ENCODE measurements around the gene TIA1.
A peak's percentile ranks its signal among the peaks of the same experiment; 100 is the strongest.
"Not testable (repeated sequence)": the region's sequence is repeated elsewhere in the genome, so short reads cannot be mapped to it uniquely, and the experiment has no call there.

TIA1 gene

DNA sequence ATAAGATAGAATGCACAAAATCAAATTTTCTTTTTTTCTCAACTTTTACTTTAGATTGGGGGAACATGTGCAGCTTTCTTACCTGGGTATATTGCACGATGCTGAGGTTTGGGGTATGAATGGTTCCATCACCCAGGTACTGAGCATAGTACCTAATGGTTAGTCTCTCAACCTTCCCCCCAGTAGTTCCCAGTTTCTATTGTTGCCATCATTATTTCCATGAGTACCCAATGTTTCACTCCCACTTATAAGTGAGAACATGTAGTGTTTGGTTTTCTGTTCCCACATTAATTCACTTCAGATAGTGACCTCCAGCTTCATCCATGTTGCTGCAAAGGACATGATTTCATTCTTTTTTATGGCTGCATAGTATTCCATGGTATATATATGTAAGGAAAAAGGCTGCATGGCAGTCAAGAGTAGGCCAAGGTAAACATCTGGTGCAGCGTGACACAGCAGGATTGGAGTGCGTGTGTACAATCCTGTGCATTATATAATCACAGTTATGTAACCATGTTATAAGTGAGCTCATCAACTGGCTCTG, 47.1 kb downstream of the TIA1 start:
- Mint-ChIP-seq H3K27me3 (no peaks in the 10 kb centered on the region), H3K27ac (no peak overlapping the region), H3K9me3 (ENCODE audit: low read depth) (no peaks in the 10 kb centered on the region), H3K36me3 (no peaks in the 10 kb centered on the region), H3K4me3 (no peak overlapping the region), H3K4me1 (ENCODE audit: low read depth) (no peaks in the 10 kb centered on the region)

DNA sequence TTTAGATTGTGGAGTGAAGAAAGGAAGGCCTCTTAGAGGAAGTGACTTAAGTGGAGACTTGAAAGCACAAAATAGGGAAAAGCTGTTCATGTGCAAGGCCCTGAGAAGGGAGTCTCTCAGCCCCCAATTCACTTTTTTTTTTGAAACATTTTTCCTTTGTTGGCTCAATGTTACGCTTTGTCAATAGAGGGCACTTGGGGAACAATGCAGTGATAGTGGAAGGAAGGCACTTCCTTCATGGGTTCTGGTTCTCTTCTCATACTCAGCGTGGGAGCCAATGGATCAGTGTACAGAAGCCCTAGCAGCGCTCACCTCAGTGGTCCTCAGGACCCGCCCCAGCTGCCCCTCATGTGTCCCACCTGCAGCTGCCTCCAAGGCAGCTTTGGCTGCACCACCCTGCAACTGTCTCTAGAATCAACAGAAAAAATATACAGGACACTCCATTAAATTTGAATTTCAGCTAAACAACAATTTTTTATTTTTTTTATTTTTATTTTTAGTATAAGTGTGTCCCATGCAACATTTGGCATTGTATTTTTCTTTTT, 49.0 kb downstream of the TIA1 start:
- Mint-ChIP-seq H3K4me3 (no peak overlapping the region), H3K4me1 (ENCODE audit: low read depth) (no peaks in the 10 kb centered on the region)

GRCh38 chr2:70192516-70192915, 55.9 kb downstream of the TIA1 start:
- Mint-ChIP-seq H3K9me3 (ENCODE audit: low read depth) (no peaks in the 10 kb centered on the region), H3K27me3 (no peaks in the 10 kb centered on the region), H3K36me3 (no peaks in the 10 kb centered on the region), H3K4me3 (no peak overlapping the region), H3K4me1 (ENCODE audit: low read depth) (peaks cover 24% of the 10 kb centered on the region), H3K27ac (no peak overlapping the region)

More for the DNA sequence above, 49.0 kb downstream of the TIA1 start:
- Mint-ChIP-seq H3K27ac (no peak overlapping the region), H3K9me3 (ENCODE audit: low read depth) (no peaks in the 10 kb centered on the region), H3K36me3 (no peaks in the 10 kb centered on the region), H3K27me3 (no peaks in the 10 kb centered on the region)

- Mint-ChIP-seq H3K36me3 (no peaks in the 10 kb centered on the region), H3K4me1 (ENCODE audit: low read depth) (peaks cover 24% of the 10 kb centered on the region), H3K4me3 (peak overlapping the region; percentile 91), H3K9me3 (ENCODE audit: low read depth) (no peaks in the 10 kb centered on the region), H3K27ac (peak overlapping the region; percentile 100), H3K27me3 (no peaks in the 10 kb centered on the region)
Observed at GRCh38 chr2:70191244-70191735, 57.1 kb downstream of the TIA1 start.

GRCh38 chr2:70190418-70191243, 57.8 kb downstream of the TIA1 start, which contains the start of gene C2orf42:
Gene C2orf42, minus strand, starts transcription at chr2:70191019. Its CDS starts 9,034 bp downstream, at chr2:70181985.
- Mint-ChIP-seq H3K4me3 (peak within 1 kb of the TSS; percentile 91), H3K9me3 (ENCODE audit: low read depth) (no peaks in the 10 kb centered on the region)

DNA sequence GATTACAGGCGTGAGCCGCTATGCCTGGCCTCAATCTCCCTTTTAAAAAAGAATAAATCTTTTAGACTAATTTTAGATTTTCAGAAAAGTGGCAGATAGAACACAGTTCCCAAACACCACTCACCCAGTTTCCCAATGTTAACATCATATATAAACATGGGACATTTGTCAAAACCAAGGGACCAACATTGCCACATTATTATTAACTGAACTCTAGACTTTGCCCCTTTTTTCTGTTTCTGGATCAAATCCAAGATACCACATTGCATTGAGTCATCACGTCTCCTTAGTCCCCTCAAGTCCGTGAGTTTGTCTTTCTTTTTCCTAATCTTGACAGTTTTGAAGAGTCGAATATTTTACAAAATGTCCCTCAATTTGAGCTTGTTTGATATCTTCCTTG, 60.0 kb downstream of the TIA1 start:
- Mint-ChIP-seq H3K4me3 (peak overlapping the region; percentile 91), H3K36me3 (no peaks in the 10 kb centered on the region), H3K27ac (peak overlapping the region; percentile 87)

More at GRCh38 chr2:70190418-70191243, 57.8 kb downstream of the TIA1 start, which contains the start of gene C2orf42:
- peak within 1 kb of the TSS; percentile 100 for H3K27ac Mint-ChIP-seq
- no peaks in the 10 kb centered on the region for H3K36me3 Mint-ChIP-seq
- peaks cover 26% of the 10 kb centered on the region for H3K4me1 Mint-ChIP-seq (ENCODE audit: low read depth)
- no peaks in the 10 kb centered on the region for H3K27me3 Mint-ChIP-seq

GRCh38 chr2:70187170-70187569, 61.3 kb downstream of the TIA1 start:
- H3K36me3 Mint-ChIP-seq; H3K9me3 Mint-ChIP-seq (ENCODE audit: low read depth): not testable (repeated sequence)

More for the DNA sequence above, 60.0 kb downstream of the TIA1 start:
- Mint-ChIP-seq H3K27me3 (no peaks in the 10 kb centered on the region), H3K9me3 (ENCODE audit: low read depth) (no peaks in the 10 kb centered on the region), H3K4me1 (ENCODE audit: low read depth) (peaks cover 26% of the 10 kb centered on the region)

GRCh38 chr2:70182689-70183088, 65.7 kb downstream of the TIA1 start:
- H3K27ac Mint-ChIP-seq, result no peak overlapping the region
- no peaks in the 10 kb centered on the region for H3K9me3 Mint-ChIP-seq (ENCODE audit: low read depth)
- peaks cover 5% of the 10 kb centered on the region for H3K36me3 Mint-ChIP-seq

More at GRCh38 chr2:70187170-70187569, 61.3 kb downstream of the TIA1 start:
- H3K27me3 Mint-ChIP-seq, H3K4me3 Mint-ChIP-seq, H3K27ac Mint-ChIP-seq: not testable (repeated sequence)
- peaks cover 26% of the 10 kb centered on the region for H3K4me1 Mint-ChIP-seq (ENCODE audit: low read depth)

GRCh38 chr2:70181363-70181956, 67.0 kb downstream of the TIA1 start:
- H3K27ac Mint-ChIP-seq, result no peak overlapping the region
- peaks cover 2% of the 10 kb centered on the region for H3K4me1 Mint-ChIP-seq (ENCODE audit: low read depth)
- no peaks in the 10 kb centered on the region for H3K27me3 Mint-ChIP-seq
- no peak overlapping the region for H3K4me3 Mint-ChIP-seq
- H3K9me3 Mint-ChIP-seq (ENCODE audit: low read depth), result no peaks in the 10 kb centered on the region
- H3K36me3 Mint-ChIP-seq, result peaks cover 8% of the 10 kb centered on the region

More at GRCh38 chr2:70182689-70183088, 65.7 kb downstream of the TIA1 start:
- H3K27me3 Mint-ChIP-seq, result no peaks in the 10 kb centered on the region
- H3K4me3 Mint-ChIP-seq, result no peak overlapping the region
- peaks cover 2% of the 10 kb centered on the region for H3K4me1 Mint-ChIP-seq (ENCODE audit: low read depth)

GRCh38 chr2:70173520-70173919, 74.9 kb downstream of the TIA1 start:
- no peak overlapping the region for H3K27ac Mint-ChIP-seq
- no peak overlapping the region for H3K4me3 Mint-ChIP-seq
- H3K9me3 Mint-ChIP-seq (ENCODE audit: low read depth), result no peaks in the 10 kb centered on the region
- no peaks in the 10 kb centered on the region for H3K27me3 Mint-ChIP-seq
- peaks cover 8% of the 10 kb centered on the region for H3K36me3 Mint-ChIP-seq
- H3K4me1 Mint-ChIP-seq (ENCODE audit: low read depth), result no peaks in the 10 kb centered on the region

DNA sequence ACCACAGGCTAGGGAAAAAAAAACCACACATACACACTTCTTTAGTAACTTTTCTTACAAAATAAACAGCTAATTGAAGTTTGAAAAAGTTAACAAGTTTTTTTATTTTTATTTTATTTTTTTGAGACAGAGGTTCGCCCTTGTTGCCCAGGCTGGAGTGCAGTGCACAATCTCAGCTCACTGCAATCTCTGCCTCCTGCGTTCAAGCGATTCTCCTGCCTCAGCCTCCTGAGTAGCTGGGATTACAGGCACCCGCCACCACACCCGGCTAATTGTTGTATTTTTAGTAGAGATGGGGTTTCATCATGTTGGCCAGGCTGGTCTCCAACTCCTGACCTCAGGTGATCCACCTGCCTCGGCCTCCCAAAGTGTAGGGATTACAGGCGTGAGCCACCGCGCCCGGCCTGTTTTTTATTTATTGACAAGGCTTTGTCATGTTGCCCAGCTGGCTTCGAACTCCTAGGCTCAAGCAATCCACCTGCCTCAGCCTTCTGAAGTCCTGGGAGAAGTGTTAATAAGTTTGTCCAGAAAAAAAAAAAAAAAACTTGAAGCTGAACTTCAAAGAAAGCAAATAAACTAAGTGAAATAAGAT, 78.7 kb downstream of the TIA1 start:
- not testable (repeated sequence) for H3K4me3 Mint-ChIP-seq; H3K27ac Mint-ChIP-seq; H3K9me3 Mint-ChIP-seq (ENCODE audit: low read depth); H3K36me3 Mint-ChIP-seq; H3K27me3 Mint-ChIP-seq; H3K4me1 Mint-ChIP-seq (ENCODE audit: low read depth)

GRCh38 chr2:70161069-70161534, 87.3 kb downstream of the TIA1 start:
- H3K27me3 Mint-ChIP-seq, result no peaks in the 10 kb centered on the region
- H3K36me3 Mint-ChIP-seq, result peaks cover 7% of the 10 kb centered on the region
- H3K4me1 Mint-ChIP-seq (ENCODE audit: low read depth), result peaks cover 7% of the 10 kb centered on the region
- no peak overlapping the region for H3K4me3 Mint-ChIP-seq
- no peaks in the 10 kb centered on the region for H3K9me3 Mint-ChIP-seq (ENCODE audit: low read depth)
- peak overlapping the region; percentile 81 for H3K27ac Mint-ChIP-seq

GRCh38 chr2:70160545-70160944, 87.9 kb downstream of the TIA1 start:
- H3K27ac Mint-ChIP-seq, result peak overlapping the region; percentile 81
- peaks cover 7% of the 10 kb centered on the region for H3K4me1 Mint-ChIP-seq (ENCODE audit: low read depth)
- H3K9me3 Mint-ChIP-seq (ENCODE audit: low read depth), result no peaks in the 10 kb centered on the region
- no peak overlapping the region for H3K4me3 Mint-ChIP-seq
- H3K36me3 Mint-ChIP-seq, result peaks cover 7% of the 10 kb centered on the region
- no peaks in the 10 kb centered on the region for H3K27me3 Mint-ChIP-seq

Data from activated naive CD8-positive, alpha-beta T cell (primary cell).